HEK293T (cell line): Measurements from ENCODE around the gene SH3RF1.

Experiments used
- SP1 ChIP-seq: fragments of 450-650 bp; IDR thresholded peaks from 2 replicates; pipeline ENCODE4 v1.6.1; 2017
- ZNF384 ChIP-seq: fragments of 450-650 bp; IDR thresholded peaks from 2 replicates; pipeline ENCODE4 v1.6.1; 2016
- TF ChIP-seq, protein P1 (sequence below): fragments of 450-650 bp; IDR thresholded peaks from 2 replicates; pipeline ENCODE4 v1.6.1; 2016

DNA sequence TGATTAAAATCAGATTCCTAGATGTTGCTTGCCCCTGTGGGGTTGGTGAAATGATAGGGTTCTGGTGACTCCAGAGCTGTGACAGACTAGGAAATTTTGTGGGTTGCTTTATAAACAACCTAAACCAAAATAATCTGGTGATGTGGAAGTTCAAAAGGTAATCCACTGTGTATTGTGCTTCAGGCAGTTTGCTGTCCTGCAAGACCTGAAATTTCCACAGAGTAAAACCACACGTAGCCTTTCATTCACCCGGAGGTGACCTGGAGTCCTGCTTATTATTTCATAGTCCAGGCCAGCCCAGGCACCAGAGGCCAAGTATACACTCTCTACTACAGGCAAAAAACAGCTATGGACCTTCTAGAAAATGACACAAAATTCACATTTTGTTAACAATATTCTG is 146.1 kb downstream of the SH3RF1 start:
- TF ChIP-seq SP1: no peak
- no peak for TF ChIP-seq ZNF384
- TF ChIP-seq, protein P1, sequence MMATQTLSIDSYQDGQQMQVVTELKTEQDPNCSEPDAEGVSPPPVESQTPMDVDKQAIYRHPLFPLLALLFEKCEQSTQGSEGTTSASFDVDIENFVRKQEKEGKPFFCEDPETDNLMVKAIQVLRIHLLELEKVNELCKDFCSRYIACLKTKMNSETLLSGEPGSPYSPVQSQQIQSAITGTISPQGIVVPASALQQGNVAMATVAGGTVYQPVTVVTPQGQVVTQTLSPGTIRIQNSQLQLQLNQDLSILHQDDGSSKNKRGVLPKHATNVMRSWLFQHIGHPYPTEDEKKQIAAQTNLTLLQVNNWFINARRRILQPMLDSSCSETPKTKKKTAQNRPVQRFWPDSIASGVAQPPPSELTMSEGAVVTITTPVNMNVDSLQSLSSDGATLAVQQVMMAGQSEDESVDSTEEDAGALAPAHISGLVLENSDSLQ: no peak
